Calu3 (cell line): ENCODE data around the gene BAG2. TPM values are rescaled to one million over a fixed set of nuclear protein-coding genes. Genes with fewer than 3 reads are reported as not detected.

Experiments used
- BruUV-seq: library from RNA; stranded (reverse); fragments of 400-500 nt; replicated peaks from 2 replicates; lab custom pipeline; 2021; lab: Mats Ljungman, UMichigan
- CTCF ChIA-PET: fragments of 300-600 bp; sonication (Branson Sonifier 250); formaldehyde crosslinking; loops from one replicate; lab custom pipeline; 2022; ENCODE audit warnings: antibody characterized with exemption; lab: Charles Lee
- DNase-seq: peaks from one replicate; pipeline ENCODE4 v3.0.0; 2022
- H3K27ac Mint-ChIP-seq: one replicate; pipeline ENCODE4 v1.8.0; 2022; ENCODE audit warnings: mixed read lengths; ENCODE audit not compliant: unreplicated experiment
- H3K27me3 Mint-ChIP-seq: one replicate; pipeline ENCODE4 v1.8.0; 2022; ENCODE audit warnings: mixed read lengths; ENCODE audit not compliant: unreplicated experiment
- H3K36me3 Mint-ChIP-seq: one replicate; pipeline ENCODE4 v1.8.0; 2022; ENCODE audit warnings: mild to moderate bottlenecking, moderate library complexity, mixed read lengths; ENCODE audit not compliant: insufficient read depth, unreplicated experiment
- H3K4me1 Mint-ChIP-seq: one replicate; pipeline ENCODE4 v1.8.0; 2022; ENCODE audit warnings: mild to moderate bottlenecking, low read depth, mixed read lengths; ENCODE audit not compliant: unreplicated experiment
- H3K4me3 Mint-ChIP-seq: one replicate; pipeline ENCODE4 v1.8.0; 2022; ENCODE audit warnings: mild to moderate bottlenecking, low read depth, moderate library complexity, mixed read lengths; ENCODE audit not compliant: unreplicated experiment
- H3K9me3 Mint-ChIP-seq: one replicate; pipeline ENCODE4 v1.8.0; 2022; ENCODE audit warnings: low read depth, mixed read lengths; ENCODE audit not compliant: unreplicated experiment
- CTCF ChIP-seq: fragments of 200-600 bp; IDR thresholded peaks from one replicate; pipeline ENCODE4 v1.8.0; 2022; ENCODE audit warnings: antibody characterized with exemption; ENCODE audit not compliant: unreplicated experiment
- intact Hi-C: fragments of 100-400 bp; cut with micrococcal nuclease; formaldehyde crosslinking; loops from one replicate; pipeline ENCODE4 v1.10.0; 2022; ENCODE audit not compliant: unreplicated experiment
- total RNA-seq: library from RNA; stranded (reverse); gene quantifications from 2 replicates; pipeline ENCODE4 v1.2.3, GENCODE V29; 2022

Gene BAG2
- total RNA-seq, 1 experiment from 2014 or later, result 12.1 TPM

- CTCF ChIA-PET, result no interaction called here
Observed at GRCh38 chr6:57226221-57226620, 54.1 kb downstream of the BAG2 start.

More at GRCh38 chr6:57226221-57226620, 54.1 kb downstream of the BAG2 start:
- H3K27ac Mint-ChIP-seq, result no peak overlapping the region
- peaks cover 7% of the 10 kb centered on the region for H3K4me1 Mint-ChIP-seq
- no peak for TF ChIP-seq CTCF
- intact Hi-C loops, result no loop called here
- no peaks in the 10 kb centered on the region for H3K27me3 Mint-ChIP-seq
- H3K9me3 Mint-ChIP-seq, result no peaks in the 10 kb centered on the region
- BruUV-seq, result no TSS peak
- H3K36me3 Mint-ChIP-seq, result peaks cover 13% of the 10 kb centered on the region
- H3K4me3 Mint-ChIP-seq, result no peak overlapping the region
- DNase-seq, result no peak

Other genes starting within 250 kb of the BAG2 start
- 1.3 and 1.8 TPM in 2 replicates for gene BEND6, start 217.2 kb upstream of the BAG2 start, total RNA-seq
- 11.2 and 12.6 TPM in 2 replicates for gene KIAA1586, start 125.6 kb upstream of the BAG2 start, total RNA-seq
- 61.7 and 68.7 TPM in 2 replicates for gene ZNF451, start 82.1 kb upstream of the BAG2 start, total RNA-seq
- 10.9 and 11.0 TPM in 2 replicates for gene RAB23, start 50.0 kb downstream of the BAG2 start, total RNA-seq
- gene PRIM2, start 145.3 kb downstream of the BAG2 start, total RNA-seq, result 31.8 and 32.3 TPM in 2 replicates